ENCODE results near the gene TBC1D17. TPM values are rescaled to one million over a fixed set of nuclear protein-coding genes. Genes with fewer than 3 reads are reported as not detected.
A peak's percentile ranks its signal among the peaks of the same experiment; 100 is the strongest.

Gene TBC1D17
- total and polyA plus RNA-seq, 8 donors: 10.5 to 77.1 (median 35.3) TPM

GRCh38 chr19:49884760-49885159 lies 7.3 kb downstream of the TBC1D17 start:
- 88 to 96% (median 95%) methylated on average over 3 of the region's 3 CpGs for WGBS, 5 donors
- Histone ChIP-seq H3K36me3 (peaks cover 57 to 94% (median 92%) of the 10 kb centered on the region in 4 donors), H3K27ac (no peak overlapping the region), H3K9me3 (no peaks in the 10 kb centered on the region), H3K27me3 (peaks cover 0 to 2% (median 2%) of the 10 kb centered on the region in 3 donors), H3K4me3 (no peak overlapping the region), H3K4me1 (peaks cover 0 to 13% (median 2%) of the 10 kb centered on the region in 4 donors)
- TF ChIP-seq CTCF (IDR thresholded peaks at IDR 0.05) (no peak), EP300 (IDR thresholded peaks at IDR 0.05) (no peak), POLR2A (IDR thresholded peaks at IDR 0.05) (no peak), POLR2AphosphoS5 (IDR thresholded peaks at IDR 0.05) (no peak)
- intact Hi-C loops (cut with DNase I; ENCODE audit: low total_unique reads): no loop called here
- DNase-seq: no peak

GRCh38 chr19:49887037-49887664 lies 9.6 kb downstream of the TBC1D17 start:
- DNase-seq: peak in 1 of 2 donors; percentile 53
- 64 to 85% (median 76%) methylated on average over 17 to 23 of the region's 23 CpGs for WGBS, 5 donors
- peaks cover 34 to 70% (median 68%) of the 10 kb centered on the region in 4 donors for H3K36me3 ChIP-seq

GRCh38 chr19:49887665-49888509 lies 10.4 kb downstream of the TBC1D17 start:
- peaks cover 6 to 27% (median 16%) of the 10 kb centered on the region in 4 donors for H3K4me1 ChIP-seq
- no peak overlapping the region for H3K4me3 ChIP-seq
- WGBS, 5 donors: 42 to 82% (median 80%) methylated on average over 32 to 54 of the region's 54 CpGs
- no peaks in the 10 kb centered on the region for H3K9me3 ChIP-seq
- no peak for TF ChIP-seq EP300 (IDR thresholded peaks at IDR 0.05)
- TF ChIP-seq POLR2AphosphoS5 (IDR thresholded peaks at IDR 0.05): no peak
- no peak for TF ChIP-seq CTCF (IDR thresholded peaks at IDR 0.05)
- TF ChIP-seq POLR2A (IDR thresholded peaks at IDR 0.05): no peak
- peaks cover 27 to 62% (median 60%) of the 10 kb centered on the region in 4 donors for H3K36me3 ChIP-seq
- no peak overlapping the region for H3K27ac ChIP-seq
- intact Hi-C loops (cut with DNase I; ENCODE audit: low total_unique reads): no loop called here
- peak in 1 of 2 donors; percentile 68 for DNase-seq
- H3K27me3 ChIP-seq: peaks cover 0 to 28% (median 16%) of the 10 kb centered on the region in 3 donors

More at GRCh38 chr19:49887037-49887664, 9.6 kb downstream of the TBC1D17 start:
- Histone ChIP-seq H3K4me1 (peaks cover 6 to 27% (median 16%) of the 10 kb centered on the region in 4 donors), H3K27me3 (peaks cover 0 to 22% (median 16%) of the 10 kb centered on the region in 3 donors), H3K9me3 (no peaks in the 10 kb centered on the region), H3K27ac (no peak overlapping the region), H3K4me3 (no peak overlapping the region)
- intact Hi-C loops (cut with DNase I; ENCODE audit: low total_unique reads): no loop called here
- TF ChIP-seq POLR2A (IDR thresholded peaks at IDR 0.05) (no peak), EP300 (IDR thresholded peaks at IDR 0.05) (no peak), POLR2AphosphoS5 (IDR thresholded peaks at IDR 0.05) (no peak), CTCF (IDR thresholded peaks at IDR 0.05) (no peak)

GRCh38 chr19:49888510-49888824 lies 11.0 kb downstream of the TBC1D17 start:
- WGBS, 5 donors: 41 to 87% (median 63%) methylated on average over 13 to 18 of the region's 18 CpGs; no CpG with 5 or more reads in 1 of the 5 donors
- H3K27ac ChIP-seq: no peak overlapping the region
- peaks cover 6 to 27% (median 16%) of the 10 kb centered on the region in 4 donors for H3K4me1 ChIP-seq
- peaks cover 0 to 34% (median 16%) of the 10 kb centered on the region in 3 donors for H3K27me3 ChIP-seq
- TF ChIP-seq POLR2AphosphoS5 (IDR thresholded peaks at IDR 0.05): no peak
- no peak for TF ChIP-seq POLR2A (IDR thresholded peaks at IDR 0.05)
- TF ChIP-seq CTCF (IDR thresholded peaks at IDR 0.05): no peak
- TF ChIP-seq EP300 (IDR thresholded peaks at IDR 0.05): no peak
- intact Hi-C loops (cut with DNase I; ENCODE audit: low total_unique reads): no loop called here
- no peak overlapping the region for H3K4me3 ChIP-seq
- peaks cover 21 to 57% (median 55%) of the 10 kb centered on the region in 4 donors for H3K36me3 ChIP-seq
- DNase-seq: peak in 1 of 2 donors; percentile 55
- no peaks in the 10 kb centered on the region for H3K9me3 ChIP-seq

Data from stomach (tissue), 9 donors.